Right lobe of liver (tissue), 6 donors: ENCODE results near the gene SPINK1. TPM values are rescaled to one million over a fixed set of nuclear protein-coding genes. Genes with fewer than 3 reads are reported as not detected.
A peak's percentile ranks its signal among the peaks of the same experiment; 100 is the strongest.
"Not testable (repeated sequence)": the region's sequence is repeated elsewhere in the genome, so short reads cannot be mapped to it uniquely, and the experiment has no call there.

Source experiments
- ATAC-seq, 4 donors: fragments of 200-7000 bp; cut with Tn5 transposase; one replicate each; pipeline ENCODE4 v1.9.1; 2020; ENCODE audit warnings: mild to moderate bottlenecking in 4 of 4, moderate library complexity in 4 of 4
- DNase-seq, 3 donors: peaks; one replicate each; pipeline ENCODE4 v3.0.0-alpha.2; 2020
- H3K27ac ChIP-seq, 3 donors: fragments of 200-600 bp; one replicate each; pipeline ENCODE4 v1.8.0; 2022
- H3K27me3 ChIP-seq, 2 donors: fragments of 200-600 bp; one replicate each; pipeline ENCODE4 v1.8.0; 2022
- H3K36me3 ChIP-seq, 4 donors: fragments of 200-600 bp; sonication (generic) in 1 of 4; one replicate each; pipeline versions ENCODE4 v1.5.1 to v1.8.0; 2017 to 2022; ENCODE audit warnings: control low read depth in 1 of 4
- H3K4me1 ChIP-seq, 4 donors: fragments of 200-600 bp; sonication (generic) in 1 of 4; one replicate each; pipeline versions ENCODE4 v1.5.1 to v1.8.0; 2017 to 2022; ENCODE audit warnings: control low read depth in 1 of 4
- H3K4me3 ChIP-seq, 3 donors: fragments of 200-600 bp; one replicate each; pipeline ENCODE4 v1.8.0; 2022
- H3K9me3 ChIP-seq, 4 donors: fragments of 200-600 bp; sonication (generic) in 1 of 4; one replicate each; pipeline versions ENCODE4 v1.5.1 to v1.8.0; 2017 to 2022; ENCODE audit warnings: control low read depth in 1 of 4
- CTCF ChIP-seq, 4 donors: fragments of 200-600 bp in 3 of 4; fragments of 450-650 bp in 1 of 4; IDR thresholded peaks; one replicate each; pipeline versions ENCODE4 v1.5.1 to v1.8.0; 2016 to 2022; ENCODE audit warnings: antibody characterized with exemption in 4 of 4, mild to moderate bottlenecking in 2 of 4
- POLR2A ChIP-seq: fragments of 450-650 bp; IDR thresholded peaks from one replicate; pipeline ENCODE4 v1.6.1; 2017; ENCODE audit warnings: antibody characterized with exemption, mild to moderate bottlenecking
- WGBS: methylation state at CpG from one replicate; pipeline ENCODE4 v1.1.6; 2018; ENCODE audit warnings: low coverage, low lambda C conversion rate; ENCODE audit not compliant: insufficient coverage; ENCODE audit errors: missing lambda C conversion rate; 5-methylcytosine and 5-hydroxymethylcytosine counted together
- intact Hi-C, 2 donors: fragments of 100-400 bp; cut with DNase I; formaldehyde crosslinking; loops; one replicate each; pipeline versions ENCODE4 v1.11.2 to v1.14.1; 2022
- total RNA-seq, 6 experiments: library from RNA; depleted of rRNA in 2 of 6; stranded (reverse); fragments of >200 nt in 2 of 6; fragmentation: NEBNext Ultra II Directional in 3 of 6; extraction: Animal tissue kit (Norgen Biotek cat#: 25700) in 3 of 6; gene quantifications; one replicate each; pipeline versions ENCODE4 v1.1.0 to v1.2.4, GENCODE V29; 2016 to 2023
- donor health status: DM: no; HTN: yes; CAD: no.
- donor health status: DM: no; HTN: no; CAD: no.
- donor health status: DM: no; HTN: no; CAD: no.
- donor health status: DM: no; HTN: yes; CAD: no.
- donor health status: DM: no; HTN: yes; CAD: no.

SPINK1 gene
- total RNA-seq, 6 experiments from 2014 or later: 11.9 to 823 (median 161) TPM

GRCh38 chr5:147804334-147804733 lies 27.1 kb downstream of the SPINK1 start:
- DNase-seq (no peak), ATAC-seq (no peak)
- intact Hi-C loops: no loop called here
- 26% methylated on average over 2 of the region's 3 CpGs for WGBS
- Histone ChIP-seq H3K4me1 (peaks cover 0 to 34% (median 7%) of the 10 kb centered on the region in 4 donors), H3K27me3 (no peaks in the 10 kb centered on the region), H3K27ac (no peak overlapping the region), H3K36me3 (no peaks in the 10 kb centered on the region), H3K4me3 (no peak overlapping the region), H3K9me3 (no peaks in the 10 kb centered on the region)
- TF ChIP-seq CTCF (IDR thresholded peaks at IDR 0.05): no peak
- TF ChIP-seq POLR2A: no peak

- Histone ChIP-seq H3K27me3 (no peaks in the 10 kb centered on the region), H3K4me1 (peaks cover 0 to 34% (median 7%) of the 10 kb centered on the region in 4 donors), H3K27ac (no peak overlapping the region), H3K4me3 (no peak overlapping the region), H3K9me3 (no peaks in the 10 kb centered on the region), H3K36me3 (no peaks in the 10 kb centered on the region)
- intact Hi-C loops: no loop called here
- no peak for ATAC-seq
- no peak for DNase-seq
- 27% methylated on average over 1 of the region's 1 CpG for WGBS
- no peak for TF ChIP-seq POLR2A
- TF ChIP-seq CTCF (IDR thresholded peaks at IDR 0.05): no peak
Observed at GRCh38 chr5:147803926-147804325, 27.5 kb downstream of the SPINK1 start.

- DNase-seq, H3K9me3 ChIP-seq, H3K27ac ChIP-seq, intact Hi-C loops, ATAC-seq, H3K4me3 ChIP-seq, H3K36me3 ChIP-seq, H3K27me3 ChIP-seq: not testable (repeated sequence)
- WGBS: 26% methylated on average over 3 of the region's 3 CpGs
- peaks cover 0 to 34% (median 7%) of the 10 kb centered on the region in 4 donors for H3K4me1 ChIP-seq
Observed at GRCh38 chr5:147803161-147803560, 28.3 kb downstream of the SPINK1 start.

GRCh38 chr5:147801461-147801860 lies 30.0 kb downstream of the SPINK1 start:
- peak in 1 of 3 donors; percentile 56 for DNase-seq
- Histone ChIP-seq H3K27ac (peak overlapping the region in 1 of 3 donors; percentile 53), H3K9me3 (no peaks in the 10 kb centered on the region), H3K4me3 (no peak overlapping the region), H3K4me1 (peaks cover 0 to 34% (median 7%) of the 10 kb centered on the region in 4 donors), H3K27me3 (no peaks in the 10 kb centered on the region), H3K36me3 (no peaks in the 10 kb centered on the region)
- peak; percentile 91 to 97 (median 96) for ATAC-seq
- 18% methylated on average over 1 of the region's 1 CpG for WGBS
- TF ChIP-seq POLR2A (no peak), CTCF (IDR thresholded peaks at IDR 0.05) (no peak)
- intact Hi-C loops: no loop called here

- intact Hi-C loops: no loop called here
- Histone ChIP-seq H3K27me3 (no peaks in the 10 kb centered on the region), H3K27ac (no peak overlapping the region), H3K9me3 (no peaks in the 10 kb centered on the region), H3K4me3 (no peak overlapping the region), H3K36me3 (no peaks in the 10 kb centered on the region), H3K4me1 (peaks cover 0 to 34% (median 7%) of the 10 kb centered on the region in 4 donors)
- DNase-seq: no peak
- 90% methylated on average over 3 of the region's 3 CpGs for WGBS
- no peak for TF ChIP-seq POLR2A
- no peak for TF ChIP-seq CTCF (IDR thresholded peaks at IDR 0.05)
- ATAC-seq: no peak
Observed at GRCh38 chr5:147800491-147800890, 31.0 kb downstream of the SPINK1 start.
